KOPT-K1 (cell line): ENCODE data around the gene SKI.

Experiments used
- H3K27ac ChIP-seq: fragments of 200-600 bp; sonication (generic); 2 replicates; pipeline ENCODE4 v1.5.1; 2016; ENCODE audit warnings: antibody characterized with exemption, mild to moderate bottlenecking, low read depth, low read length; ENCODE audit not compliant: poor library complexity, severe bottlenecking
- H3K36me3 ChIP-seq: fragments of 200-600 bp; sonication (generic); 2 replicates; pipeline ENCODE4 v1.5.1; 2017; ENCODE audit warnings: antibody characterized with exemption, mild to moderate bottlenecking, low read length, moderate library complexity; ENCODE audit not compliant: insufficient read depth
- H3K9me3 ChIP-seq: fragments of 200-600 bp; sonication (generic); 2 replicates; pipeline ENCODE4 v1.5.1; 2017; ENCODE audit warnings: antibody characterized with exemption, low read length, mild to moderate bottlenecking; ENCODE audit not compliant: insufficient read depth, poor library complexity, severe bottlenecking

SKI gene

GRCh38 chr1:2212532-2213491, 15.3 kb upstream of the SKI start:
- H3K9me3 ChIP-seq = no peaks in the 10 kb centered on the region
- H3K27ac ChIP-seq = no peak overlapping the region

GRCh38 chr1:2213576-2214505, 14.3 kb upstream of the SKI start:
- Histone ChIP-seq H3K9me3 (no peaks in the 10 kb centered on the region), H3K36me3 (no peaks in the 10 kb centered on the region), H3K27ac (no peak overlapping the region)

More at GRCh38 chr1:2212532-2213491, 15.3 kb upstream of the SKI start:
- H3K36me3 ChIP-seq = no peaks in the 10 kb centered on the region

GRCh38 chr1:2214541-2215241, 13.4 kb upstream of the SKI start:
- no peaks in the 10 kb centered on the region for H3K9me3 ChIP-seq
- no peak overlapping the region for H3K27ac ChIP-seq
- no peaks in the 10 kb centered on the region for H3K36me3 ChIP-seq

GRCh38 chr1:2215329-2215728, 12.8 kb upstream of the SKI start:
- no peaks in the 10 kb centered on the region for H3K36me3 ChIP-seq
- H3K27ac ChIP-seq = no peak overlapping the region
- H3K9me3 ChIP-seq = no peaks in the 10 kb centered on the region

- no peak overlapping the region for H3K27ac ChIP-seq
- H3K36me3 ChIP-seq = no peaks in the 10 kb centered on the region
- no peaks in the 10 kb centered on the region for H3K9me3 ChIP-seq
Observed at GRCh38 chr1:2215909-2216766, 12.0 kb upstream of the SKI start.

- Histone ChIP-seq H3K36me3 (no peaks in the 10 kb centered on the region), H3K27ac (no peak overlapping the region), H3K9me3 (no peaks in the 10 kb centered on the region)
Observed at GRCh38 chr1:2216767-2217058, 11.4 kb upstream of the SKI start.

GRCh38 chr1:2221271-2221670, 6.8 kb upstream of the SKI start:
- no peak overlapping the region for H3K27ac ChIP-seq
- H3K9me3 ChIP-seq = no peaks in the 10 kb centered on the region
- H3K36me3 ChIP-seq = no peaks in the 10 kb centered on the region

- H3K9me3 ChIP-seq = no peaks in the 10 kb centered on the region
- H3K27ac ChIP-seq = no peak overlapping the region
- H3K36me3 ChIP-seq = no peaks in the 10 kb centered on the region
Observed at GRCh38 chr1:2224170-2224584, 3.9 kb upstream of the SKI start.

- H3K27ac ChIP-seq = no peak overlapping the region
- no peaks in the 10 kb centered on the region for H3K9me3 ChIP-seq
- no peaks in the 10 kb centered on the region for H3K36me3 ChIP-seq
Observed at GRCh38 chr1:2224631-2225428, 3.3 kb upstream of the SKI start.

GRCh38 chr1:2226525-2227345, 1.4 kb upstream of the SKI start:
- no peaks in the 10 kb centered on the region for H3K36me3 ChIP-seq
- H3K27ac ChIP-seq = no peak overlapping the region
- no peaks in the 10 kb centered on the region for H3K9me3 ChIP-seq

GRCh38 chr1:2227346-2228156, 568 bp upstream of the SKI start:
- Histone ChIP-seq H3K27ac (no peak overlapping the region), H3K9me3 (no peaks in the 10 kb centered on the region), H3K36me3 (no peaks in the 10 kb centered on the region)

GRCh38 chr1:2228694-2229036, 546 bp downstream of the SKI start:
- Histone ChIP-seq H3K9me3 (no peaks in the 10 kb centered on the region), H3K36me3 (no peaks in the 10 kb centered on the region), H3K27ac (no peak overlapping the region)
